ENCODE results near the gene HAND2. TPM values are rescaled to one million over a fixed set of nuclear protein-coding genes. Genes with fewer than 3 reads are reported as not detected.

HAND2 gene
- total RNA-seq, 2 experiments from 2014 or later, result not detected

- CTCF ChIA-PET, result interaction anchor here (1.0 kb wide), 1 partner anchor 8 kb away, joined by 4 read pairs; no protein-coding TSS in a partner anchor
- Mint-ChIP-seq H3K27ac (no peak overlapping the region), H3K9me3 (no peaks in the 10 kb centered on the region), H3K4me3 (no peak overlapping the region), H3K4me1 (ENCODE audit: low read depth) (no peaks in the 10 kb centered on the region), H3K36me3 (ENCODE audit: low read depth) (no peaks in the 10 kb centered on the region), H3K27me3 (peaks cover 8% of the 10 kb centered on the region)
- TF ChIP-seq, protein P1, sequence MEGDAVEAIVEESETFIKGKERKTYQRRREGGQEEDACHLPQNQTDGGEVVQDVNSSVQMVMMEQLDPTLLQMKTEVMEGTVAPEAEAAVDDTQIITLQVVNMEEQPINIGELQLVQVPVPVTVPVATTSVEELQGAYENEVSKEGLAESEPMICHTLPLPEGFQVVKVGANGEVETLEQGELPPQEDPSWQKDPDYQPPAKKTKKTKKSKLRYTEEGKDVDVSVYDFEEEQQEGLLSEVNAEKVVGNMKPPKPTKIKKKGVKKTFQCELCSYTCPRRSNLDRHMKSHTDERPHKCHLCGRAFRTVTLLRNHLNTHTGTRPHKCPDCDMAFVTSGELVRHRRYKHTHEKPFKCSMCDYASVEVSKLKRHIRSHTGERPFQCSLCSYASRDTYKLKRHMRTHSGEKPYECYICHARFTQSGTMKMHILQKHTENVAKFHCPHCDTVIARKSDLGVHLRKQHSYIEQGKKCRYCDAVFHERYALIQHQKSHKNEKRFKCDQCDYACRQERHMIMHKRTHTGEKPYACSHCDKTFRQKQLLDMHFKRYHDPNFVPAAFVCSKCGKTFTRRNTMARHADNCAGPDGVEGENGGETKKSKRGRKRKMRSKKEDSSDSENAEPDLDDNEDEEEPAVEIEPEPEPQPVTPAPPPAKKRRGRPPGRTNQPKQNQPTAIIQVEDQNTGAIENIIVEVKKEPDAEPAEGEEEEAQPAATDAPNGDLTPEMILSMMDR (IDR thresholded peaks at IDR 0.05), result no peak
- intact Hi-C loops (cut with micrococcal nuclease), result no loop called here
- ATAC-seq, result no peak
- DNase-seq, result no peak
- POLR2A ChIA-PET, result no interaction called here
Observed at GRCh38 chr4:173560896-173561295, 30.9 kb upstream of the HAND2 start.

DNA sequence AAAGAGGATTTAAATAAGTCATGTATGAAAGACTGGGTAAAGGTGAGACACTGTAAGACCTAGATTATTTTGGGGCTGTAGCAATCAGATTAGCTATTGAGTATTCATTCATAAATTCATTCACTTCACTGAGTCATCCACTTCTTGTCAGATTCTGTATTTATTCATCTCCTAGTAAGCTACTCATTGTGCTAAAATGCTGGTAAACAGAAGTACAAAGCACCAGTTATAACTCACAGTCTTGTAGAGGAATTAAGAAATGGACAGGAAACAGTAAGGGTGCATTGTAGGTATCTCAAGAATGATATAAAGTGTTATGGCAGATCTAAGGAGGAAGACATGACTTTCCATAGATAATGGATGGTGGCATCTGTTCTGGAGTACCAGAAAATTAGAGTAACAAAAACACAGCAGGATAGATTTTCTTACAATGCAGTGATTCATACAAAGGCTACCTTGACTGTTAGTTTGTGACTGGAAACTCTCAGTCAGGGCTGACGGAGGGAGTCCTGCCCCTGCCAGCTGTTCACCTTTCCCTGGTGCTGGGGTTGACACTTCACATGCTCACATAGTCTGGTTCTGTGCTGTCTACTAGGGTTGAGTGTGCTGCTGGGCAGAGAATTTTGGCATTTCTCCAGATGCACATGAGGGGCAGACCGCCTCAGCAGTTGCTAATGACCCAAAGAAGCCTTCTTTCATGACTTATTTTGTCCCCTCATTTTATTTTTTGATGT is 26.5 kb upstream of the HAND2 start:
- DNase-seq (no peak), ATAC-seq (no peak)
- ChIA-PET POLR2A (no interaction called here), CTCF (interaction anchor here (0.7 to 1.1 kb wide), 2 partner anchors 11 to 69 kb away, joined by 3 read pairs; no protein-coding TSS in a partner anchor)
- TF ChIP-seq, protein P1 (IDR thresholded peaks at IDR 0.05), result no peak
- H3K27me3 Mint-ChIP-seq, result peaks cover 9% of the 10 kb centered on the region
- H3K36me3 Mint-ChIP-seq (ENCODE audit: low read depth), result no peaks in the 10 kb centered on the region
- H3K9me3 Mint-ChIP-seq, result no peaks in the 10 kb centered on the region
- H3K4me1 Mint-ChIP-seq (ENCODE audit: low read depth), result no peaks in the 10 kb centered on the region
- H3K4me3 Mint-ChIP-seq, result no peak overlapping the region
- intact Hi-C loops (cut with micrococcal nuclease), result no loop called here
- no peak overlapping the region for H3K27ac Mint-ChIP-seq

DNA sequence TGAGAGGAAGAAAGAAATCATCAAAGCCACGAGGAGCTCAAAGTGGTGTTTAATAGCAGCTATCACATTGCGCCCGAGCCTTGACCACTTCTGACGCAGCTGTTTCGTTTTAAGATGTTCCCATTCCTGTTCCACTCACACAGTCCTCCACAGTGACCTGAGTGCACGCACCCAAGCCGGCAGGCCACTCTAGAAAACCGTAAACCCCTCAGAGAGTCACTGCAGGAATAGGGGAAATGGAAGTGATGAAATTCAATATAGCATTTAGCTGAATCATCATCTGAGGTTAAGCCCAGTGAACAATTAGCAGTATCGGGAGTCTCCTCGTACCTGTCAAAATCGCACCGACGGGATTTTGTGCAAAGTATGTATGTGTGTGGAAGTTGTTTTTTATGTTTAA is 17.9 kb upstream of the HAND2 start:
- H3K4me1 Mint-ChIP-seq (ENCODE audit: low read depth), result no peaks in the 10 kb centered on the region
- TF ChIP-seq, protein P1 (IDR thresholded peaks at IDR 0.05), result no peak
- H3K27me3 Mint-ChIP-seq, result peaks cover 27% of the 10 kb centered on the region
- no peak overlapping the region for H3K27ac Mint-ChIP-seq
- ATAC-seq (no peak), DNase-seq (no peak)
- no peak overlapping the region for H3K4me3 Mint-ChIP-seq
- CTCF ChIA-PET, result no interaction called here
- POLR2A ChIA-PET, result no interaction called here
- H3K36me3 Mint-ChIP-seq (ENCODE audit: low read depth), result no peaks in the 10 kb centered on the region
- H3K9me3 Mint-ChIP-seq, result no peaks in the 10 kb centered on the region
- intact Hi-C loops (cut with micrococcal nuclease), result no loop called here

GRCh38 chr4:173546776-173547175 is 16.7 kb upstream of the HAND2 start:
- ATAC-seq (no peak), DNase-seq (no peak)
- no peaks in the 10 kb centered on the region for H3K36me3 Mint-ChIP-seq (ENCODE audit: low read depth)
- intact Hi-C loops (cut with micrococcal nuclease), result no loop called here
- no peak overlapping the region for H3K4me3 Mint-ChIP-seq
- H3K4me1 Mint-ChIP-seq (ENCODE audit: low read depth), result no peaks in the 10 kb centered on the region
- POLR2A ChIA-PET, result no interaction called here
- peaks cover 27% of the 10 kb centered on the region for H3K27me3 Mint-ChIP-seq
- CTCF ChIA-PET, result no interaction called here
- no peak overlapping the region for H3K27ac Mint-ChIP-seq
- TF ChIP-seq, protein P1 (IDR thresholded peaks at IDR 0.05), result no peak
- H3K9me3 Mint-ChIP-seq, result no peaks in the 10 kb centered on the region

- TF ChIP-seq, protein P1 (IDR thresholded peaks at IDR 0.05), result no peak
- no peak overlapping the region for H3K4me3 Mint-ChIP-seq
- CTCF ChIA-PET, result interaction anchor here (1.2 kb wide), 1 partner anchor 11 kb away, joined by 3 read pairs; no protein-coding TSS in a partner anchor
- no peaks in the 10 kb centered on the region for H3K36me3 Mint-ChIP-seq (ENCODE audit: low read depth)
- peaks cover 29% of the 10 kb centered on the region for H3K27me3 Mint-ChIP-seq
- H3K27ac Mint-ChIP-seq, result no peak overlapping the region
- DNase-seq (no peak), ATAC-seq (no peak)
- no peaks in the 10 kb centered on the region for H3K4me1 Mint-ChIP-seq (ENCODE audit: low read depth)
- intact Hi-C loops (cut with micrococcal nuclease), result no loop called here
- no peaks in the 10 kb centered on the region for H3K9me3 Mint-ChIP-seq
- POLR2A ChIA-PET, result no interaction called here
Observed at GRCh38 chr4:173545440-173545839, 15.4 kb upstream of the HAND2 start.
